ENCODE measurements around the gene SMAGP.
"Not testable (repeated sequence)": the region's sequence is repeated elsewhere in the genome, so short reads cannot be mapped to it uniquely, and the experiment has no call there.

SMAGP gene

DNA sequence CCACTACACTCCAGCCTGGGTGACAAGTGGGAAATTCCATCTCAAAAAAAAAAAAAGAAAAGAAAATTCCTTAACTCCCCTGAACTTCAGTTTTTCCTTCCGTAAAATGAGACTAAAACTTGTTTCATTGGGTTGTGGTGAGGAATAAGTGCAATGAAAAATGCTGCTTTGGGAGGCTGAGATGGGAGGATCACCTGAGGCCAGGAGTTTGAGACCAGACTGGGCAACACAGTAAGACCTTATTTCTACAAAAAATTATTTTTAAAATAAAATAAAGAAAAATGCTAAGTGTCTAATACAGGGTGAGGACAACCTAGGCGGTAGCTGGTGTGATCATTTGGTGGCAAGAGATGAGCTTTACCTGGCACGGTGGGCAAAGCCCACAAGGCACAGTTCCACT, 6.9 kb downstream of the SMAGP start:
- Histone ChIP-seq H3K36me3 (ENCODE audit: low read length) (no peaks in the 10 kb centered on the region), H3K27ac (ENCODE audit: low read depth, low read length) (no peak overlapping the region), H3K27me3 (ENCODE audit: low read length) (no peaks in the 10 kb centered on the region), H3K9me3 (ENCODE audit: insufficient read depth, low read length) (no peaks in the 10 kb centered on the region), H2AFZ (ENCODE audit: low read depth, low read length, severe bottlenecking) (no peak overlapping the region), H4K20me1 (ENCODE audit: low read depth, low read length) (no peaks in the 10 kb centered on the region), H3K79me2 (ENCODE audit: insufficient read depth, low read length) (no peaks in the 10 kb centered on the region), H3K9me2 (replicated peaks; ENCODE audit: insufficient read depth, low read length) (no peaks in the 10 kb centered on the region), H3F3A (ENCODE audit: insufficient read depth) (no peaks in the 10 kb centered on the region), H3K4me3 (ENCODE audit: insufficient read depth, low read length, poor library complexity, severe bottlenecking) (no peak overlapping the region), H3K4me2 (ENCODE audit: low read depth, low read length, poor library complexity, severe bottlenecking) (no peak overlapping the region), H3K9ac (ENCODE audit: low read length) (no peak overlapping the region)
- no peak for TF ChIP-seq EZH2phosphoT487 (conservative IDR thresholded peaks at IDR 0.05; ENCODE audit: low read length)
- TF ChIP-seq, protein P1, sequence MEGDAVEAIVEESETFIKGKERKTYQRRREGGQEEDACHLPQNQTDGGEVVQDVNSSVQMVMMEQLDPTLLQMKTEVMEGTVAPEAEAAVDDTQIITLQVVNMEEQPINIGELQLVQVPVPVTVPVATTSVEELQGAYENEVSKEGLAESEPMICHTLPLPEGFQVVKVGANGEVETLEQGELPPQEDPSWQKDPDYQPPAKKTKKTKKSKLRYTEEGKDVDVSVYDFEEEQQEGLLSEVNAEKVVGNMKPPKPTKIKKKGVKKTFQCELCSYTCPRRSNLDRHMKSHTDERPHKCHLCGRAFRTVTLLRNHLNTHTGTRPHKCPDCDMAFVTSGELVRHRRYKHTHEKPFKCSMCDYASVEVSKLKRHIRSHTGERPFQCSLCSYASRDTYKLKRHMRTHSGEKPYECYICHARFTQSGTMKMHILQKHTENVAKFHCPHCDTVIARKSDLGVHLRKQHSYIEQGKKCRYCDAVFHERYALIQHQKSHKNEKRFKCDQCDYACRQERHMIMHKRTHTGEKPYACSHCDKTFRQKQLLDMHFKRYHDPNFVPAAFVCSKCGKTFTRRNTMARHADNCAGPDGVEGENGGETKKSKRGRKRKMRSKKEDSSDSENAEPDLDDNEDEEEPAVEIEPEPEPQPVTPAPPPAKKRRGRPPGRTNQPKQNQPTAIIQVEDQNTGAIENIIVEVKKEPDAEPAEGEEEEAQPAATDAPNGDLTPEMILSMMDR (IDR thresholded peaks at IDR 0.05; ENCODE audit: insufficient read depth, low read length, poor library complexity, severe bottlenecking) = no peak

- H3K4me2 ChIP-seq (ENCODE audit: low read depth, low read length, poor library complexity, severe bottlenecking) = no peak overlapping the region
- H3K4me3 ChIP-seq (ENCODE audit: insufficient read depth, low read length, poor library complexity, severe bottlenecking) = no peak overlapping the region
- no peak overlapping the region for H3K9ac ChIP-seq (ENCODE audit: low read length)
- no peaks in the 10 kb centered on the region for H3K9me2 ChIP-seq (replicated peaks; ENCODE audit: insufficient read depth, low read length)
- no peaks in the 10 kb centered on the region for H3K36me3 ChIP-seq (ENCODE audit: low read length)
- TF ChIP-seq, protein P1 (IDR thresholded peaks at IDR 0.05; ENCODE audit: insufficient read depth, low read length, poor library complexity, severe bottlenecking) = no peak
- TF ChIP-seq EZH2phosphoT487 (conservative IDR thresholded peaks at IDR 0.05; ENCODE audit: low read length) = no peak
- no peaks in the 10 kb centered on the region for H3K27me3 ChIP-seq (ENCODE audit: low read length)
- H3F3A ChIP-seq (ENCODE audit: insufficient read depth) = no peaks in the 10 kb centered on the region
- no peaks in the 10 kb centered on the region for H3K9me3 ChIP-seq (ENCODE audit: insufficient read depth, low read length)
- no peaks in the 10 kb centered on the region for H4K20me1 ChIP-seq (ENCODE audit: low read depth, low read length)
- no peak overlapping the region for H3K27ac ChIP-seq (ENCODE audit: low read depth, low read length)
- H2AFZ ChIP-seq (ENCODE audit: low read depth, low read length, severe bottlenecking) = no peak overlapping the region
- H3K79me2 ChIP-seq (ENCODE audit: insufficient read depth, low read length) = no peaks in the 10 kb centered on the region
Observed at GRCh38 chr12:51262758-51263177, 7.4 kb downstream of the SMAGP start.

- H3K4me2 ChIP-seq (ENCODE audit: low read depth, low read length, poor library complexity, severe bottlenecking); H3K27ac ChIP-seq (ENCODE audit: low read depth, low read length); H3F3A ChIP-seq (ENCODE audit: insufficient read depth); H3K79me2 ChIP-seq (ENCODE audit: insufficient read depth, low read length); H3K9me2 ChIP-seq (replicated peaks; ENCODE audit: insufficient read depth, low read length); H2AFZ ChIP-seq (ENCODE audit: low read depth, low read length, severe bottlenecking); H3K4me3 ChIP-seq (ENCODE audit: insufficient read depth, low read length, poor library complexity, severe bottlenecking); H3K27me3 ChIP-seq (ENCODE audit: low read length); H3K9ac ChIP-seq (ENCODE audit: low read length); H3K36me3 ChIP-seq (ENCODE audit: low read length); H3K9me3 ChIP-seq (ENCODE audit: insufficient read depth, low read length); H4K20me1 ChIP-seq (ENCODE audit: low read depth, low read length): not testable (repeated sequence)
Observed at GRCh38 chr12:51259600-51259999, 10.6 kb downstream of the SMAGP start.

- H3K36me3 ChIP-seq (ENCODE audit: low read length) = no peaks in the 10 kb centered on the region
- no peak overlapping the region for H3K27ac ChIP-seq (ENCODE audit: low read depth, low read length)
- H4K20me1 ChIP-seq (ENCODE audit: low read depth, low read length) = no peaks in the 10 kb centered on the region
- H3F3A ChIP-seq (ENCODE audit: insufficient read depth) = no peaks in the 10 kb centered on the region
- H2AFZ ChIP-seq (ENCODE audit: low read depth, low read length, severe bottlenecking) = no peak overlapping the region
- no peak overlapping the region for H3K9ac ChIP-seq (ENCODE audit: low read length)
- no peaks in the 10 kb centered on the region for H3K79me2 ChIP-seq (ENCODE audit: insufficient read depth, low read length)
- H3K4me2 ChIP-seq (ENCODE audit: low read depth, low read length, poor library complexity, severe bottlenecking) = no peak overlapping the region
- no peaks in the 10 kb centered on the region for H3K9me2 ChIP-seq (replicated peaks; ENCODE audit: insufficient read depth, low read length)
- TF ChIP-seq, protein P1 (IDR thresholded peaks at IDR 0.05; ENCODE audit: insufficient read depth, low read length, poor library complexity, severe bottlenecking) = no peak
- TF ChIP-seq EZH2phosphoT487 (conservative IDR thresholded peaks at IDR 0.05; ENCODE audit: low read length) = no peak
- no peaks in the 10 kb centered on the region for H3K27me3 ChIP-seq (ENCODE audit: low read length)
- H3K9me3 ChIP-seq (ENCODE audit: insufficient read depth, low read length) = no peaks in the 10 kb centered on the region
- no peak overlapping the region for H3K4me3 ChIP-seq (ENCODE audit: insufficient read depth, low read length, poor library complexity, severe bottlenecking)
Observed at GRCh38 chr12:51254536-51254935, 15.7 kb downstream of the SMAGP start.
